Neural cell (in vitro differentiated cells): Measurements from ENCODE around the gene GMPPA. TPM values are rescaled to one million over a fixed set of nuclear protein-coding genes. Genes with fewer than 3 reads are reported as not detected.

Experiments used
- H2AFZ ChIP-seq: fragments of 200-600, 300-800 bp; sonication (generic), shearing (Covaris generic); 2 replicates; pipeline ENCODE4 v1.6.0; 2014; ENCODE audit warnings: low read depth, mild to moderate bottlenecking, antibody characterized with exemption, low read length, moderate library complexity
- H3F3A ChIP-seq: fragments of 200-600 bp; shearing (Covaris generic); 2 replicates; pipeline ENCODE4 v1.6.1; 2016; ENCODE audit warnings: mild to moderate bottlenecking, moderate library complexity, mixed read lengths, antibody characterized with exemption, low read length; ENCODE audit not compliant: insufficient read depth, poor library complexity, severe bottlenecking
- H3K27ac ChIP-seq: fragments of 200-600, 300-800 bp; sonication (generic), shearing (Covaris generic); 2 replicates; pipeline ENCODE4 v1.5.1; 2014; ENCODE audit warnings: mild to moderate bottlenecking, low read length, moderate library complexity
- H3K27me3 ChIP-seq: fragments of 300-800, 200-600 bp; sonication (generic), shearing (Covaris generic); 2 replicates; pipeline ENCODE4 v1.6.0; 2014; ENCODE audit warnings: mild to moderate bottlenecking, low read depth, low read length, moderate library complexity; ENCODE audit not compliant: insufficient read depth
- H3K36me3 ChIP-seq: fragments of 300-800, 200-600 bp; sonication (generic), shearing (Covaris generic); 2 replicates; pipeline ENCODE4 v1.5.1; 2014; ENCODE audit warnings: mild to moderate bottlenecking, antibody characterized with exemption, low read length, moderate library complexity; ENCODE audit not compliant: insufficient read depth
- H3K4me2 ChIP-seq: fragments of 300-800, 200-600 bp; sonication (generic), shearing (Covaris generic); 2 replicates; pipeline ENCODE4 v1.6.0; 2014; ENCODE audit warnings: mild to moderate bottlenecking, low read length
- H3K4me3 ChIP-seq: fragments of 300-800, 200-600 bp; sonication (generic), shearing (Covaris generic); 2 replicates; pipeline ENCODE4 v1.5.1; 2014; ENCODE audit warnings: mild to moderate bottlenecking, low read length, moderate library complexity
- H3K79me2 ChIP-seq: fragments of 200-600 bp; shearing (Covaris generic); replicated peaks from 2 replicates; pipeline ENCODE4 v1.6.0; 2014; ENCODE audit warnings: mild to moderate bottlenecking, low read length, moderate library complexity; ENCODE audit not compliant: insufficient read depth
- H3K9ac ChIP-seq: fragments of 300-800, 200-600 bp; sonication (generic), shearing (Covaris generic); 2 replicates; pipeline ENCODE4 v1.6.1; 2016; ENCODE audit warnings: mild to moderate bottlenecking, low read length, mixed read lengths
- H3K9me2 ChIP-seq: fragments of 200-600 bp; shearing (Covaris generic); 2 replicates; pipeline ENCODE4 v1.6.1; 2016; ENCODE audit warnings: mild to moderate bottlenecking, low read length, mixed read lengths; ENCODE audit not compliant: insufficient read depth
- H3K9me3 ChIP-seq: fragments of 200-600, 300-800 bp; sonication (generic), shearing (Covaris generic); 2 replicates; pipeline ENCODE4 v1.6.1; 2016; ENCODE audit warnings: mild to moderate bottlenecking, mixed run types, low read length, moderate library complexity, mixed read lengths
- H4K20me1 ChIP-seq: fragments of 200-600 bp; shearing (Covaris generic); 2 replicates; pipeline ENCODE4 v1.6.1; 2016; ENCODE audit warnings: mild to moderate bottlenecking, mixed run types; ENCODE audit not compliant: insufficient read depth
- EP300 ChIP-seq: fragments of 450-650 bp; conservative IDR thresholded peaks from 2 replicates; pipeline ENCODE4 v1.6.1; 2014; ENCODE audit warnings: antibody characterized with exemption, mild to moderate bottlenecking, moderate library complexity; ENCODE audit not compliant: poor library complexity, severe bottlenecking
- EZH2 ChIP-seq: fragments of 200-600, 300-800 bp; shearing (Covaris generic), sonication (generic); IDR thresholded peaks from 2 replicates; pipeline ENCODE4 v1.6.1; 2014; ENCODE audit warnings: antibody characterized with exemption, low read length, borderline replicate concordance, mild to moderate bottlenecking; ENCODE audit not compliant: insufficient read depth, poor library complexity, severe bottlenecking
- MXI1 ChIP-seq: fragments of 450-650 bp; conservative IDR thresholded peaks from 2 replicates; pipeline ENCODE4 v1.6.1; 2014; ENCODE audit warnings: antibody characterized with exemption, mild to moderate bottlenecking; ENCODE audit not compliant: poor library complexity, severe bottlenecking
- POLR2AphosphoS5 ChIP-seq: IDR thresholded peaks from 2 replicates; pipeline ENCODE4 v1.6.1; 2012
- RAD21 ChIP-seq: fragments of 450-650 bp; conservative IDR thresholded peaks from 2 replicates; pipeline ENCODE4 v1.6.1; 2014; ENCODE audit warnings: antibody characterized with exemption, mild to moderate bottlenecking, moderate library complexity
- REST ChIP-seq: IDR thresholded peaks from 2 replicates; pipeline ENCODE4 v1.6.1; 2012; ENCODE audit warnings: borderline replicate concordance
- SMC3 ChIP-seq: fragments of 450-650 bp; conservative IDR thresholded peaks from 2 replicates; pipeline ENCODE4 v1.6.1; 2014; ENCODE audit warnings: antibody characterized with exemption, mild to moderate bottlenecking, moderate library complexity; ENCODE audit not compliant: poor library complexity
- TAF1 ChIP-seq: IDR thresholded peaks from 2 replicates; pipeline ENCODE4 v1.6.1; 2012; ENCODE audit warnings: low read depth
- polyA plus RNA-seq: library from polyadenylated mRNA; depleted of rRNA; stranded (reverse); fragments of >200 nt; gene quantifications from 2 replicates; pipeline ENCODE4 v1.2.3, GENCODE V29; 2014
- TF ChIP-seq, protein P1 (sequence below): fragments of 450-650 bp; IDR thresholded peaks from 2 replicates; pipeline ENCODE4 v1.5.1; 2014; ENCODE audit warnings: antibody characterized with exemption, mild to moderate bottlenecking, moderate library complexity; ENCODE audit not compliant: poor library complexity, severe bottlenecking

GMPPA gene
- polyA plus RNA-seq, 1 donor from 2014 or later = 20.4 TPM

- no peak overlapping the region for H3K4me3 ChIP-seq
- H3K4me2 ChIP-seq = no peak overlapping the region
- TF ChIP-seq EZH2 (no peak), TAF1 (no peak), EP300 (no peak), RAD21 (no peak), SMC3 (no peak), REST (no peak), POLR2AphosphoS5 (no peak), MXI1 (no peak)
- TF ChIP-seq, protein P1, sequence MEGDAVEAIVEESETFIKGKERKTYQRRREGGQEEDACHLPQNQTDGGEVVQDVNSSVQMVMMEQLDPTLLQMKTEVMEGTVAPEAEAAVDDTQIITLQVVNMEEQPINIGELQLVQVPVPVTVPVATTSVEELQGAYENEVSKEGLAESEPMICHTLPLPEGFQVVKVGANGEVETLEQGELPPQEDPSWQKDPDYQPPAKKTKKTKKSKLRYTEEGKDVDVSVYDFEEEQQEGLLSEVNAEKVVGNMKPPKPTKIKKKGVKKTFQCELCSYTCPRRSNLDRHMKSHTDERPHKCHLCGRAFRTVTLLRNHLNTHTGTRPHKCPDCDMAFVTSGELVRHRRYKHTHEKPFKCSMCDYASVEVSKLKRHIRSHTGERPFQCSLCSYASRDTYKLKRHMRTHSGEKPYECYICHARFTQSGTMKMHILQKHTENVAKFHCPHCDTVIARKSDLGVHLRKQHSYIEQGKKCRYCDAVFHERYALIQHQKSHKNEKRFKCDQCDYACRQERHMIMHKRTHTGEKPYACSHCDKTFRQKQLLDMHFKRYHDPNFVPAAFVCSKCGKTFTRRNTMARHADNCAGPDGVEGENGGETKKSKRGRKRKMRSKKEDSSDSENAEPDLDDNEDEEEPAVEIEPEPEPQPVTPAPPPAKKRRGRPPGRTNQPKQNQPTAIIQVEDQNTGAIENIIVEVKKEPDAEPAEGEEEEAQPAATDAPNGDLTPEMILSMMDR = no peak
- H3K27ac ChIP-seq = no peak overlapping the region
- H3K9me2 ChIP-seq = no peaks in the 10 kb centered on the region
- H3K9ac ChIP-seq = no peak overlapping the region
- H2AFZ ChIP-seq = no peak overlapping the region
- no peaks in the 10 kb centered on the region for H3F3A ChIP-seq
- H3K9me3 ChIP-seq = no peaks in the 10 kb centered on the region
- no peaks in the 10 kb centered on the region for H3K79me2 ChIP-seq
- no peaks in the 10 kb centered on the region for H3K36me3 ChIP-seq
- no peaks in the 10 kb centered on the region for H4K20me1 ChIP-seq
- H3K27me3 ChIP-seq = peaks cover 56% of the 10 kb centered on the region
These were observed 12.2 kb upstream of the GMPPA start for GRCh38 chr2:219486380-219486959.

GRCh38 chr2:219488149-219488843 is 10.4 kb upstream of the GMPPA start:
- Histone ChIP-seq H4K20me1 (no peaks in the 10 kb centered on the region), H3K36me3 (no peaks in the 10 kb centered on the region), H3K4me3 (no peak overlapping the region), H3F3A (no peaks in the 10 kb centered on the region), H3K27ac (no peak overlapping the region), H3K9me2 (no peaks in the 10 kb centered on the region), H3K9me3 (no peaks in the 10 kb centered on the region), H2AFZ (no peak overlapping the region), H3K4me2 (no peak overlapping the region), H3K79me2 (no peaks in the 10 kb centered on the region), H3K27me3 (peaks cover 48% of the 10 kb centered on the region), H3K9ac (no peak overlapping the region)
- TF ChIP-seq RAD21 (no peak), POLR2AphosphoS5 (no peak), MXI1 (no peak), EP300 (no peak), SMC3 (no peak), EZH2 (no peak), TAF1 (no peak), REST (no peak)
- TF ChIP-seq, protein P1 = no peak
